ENCODE results near the gene AOPEP. TPM values are rescaled to one million over a fixed set of nuclear protein-coding genes. Genes with fewer than 3 reads are reported as not detected.
"Not testable (repeated sequence)": the region's sequence is repeated elsewhere in the genome, so short reads cannot be mapped to it uniquely, and the experiment has no call there.

AOPEP gene
- polyA plus RNA-seq, 6 donors from 2014 or later, result 5.2 to 11.8 (median 8.2) TPM

- Mint-ChIP-seq H3K9me3 (peaks cover 0 to 3% (median 0%) of the 10 kb centered on the region in 7 donors), H3K36me3 (peaks cover 15 to 30% of the 10 kb centered on the region in 2 donors), H3K4me3 (no peak overlapping the region), H3K4me1 (peaks cover 0 to 11% (median 3%) of the 10 kb centered on the region in 3 donors), H3K27ac (no peak overlapping the region), H3K27me3 (no peaks in the 10 kb centered on the region)
- ATAC-seq (ENCODE audit: low read depth in 2 of 2) (no peak), DNase-seq (no peak)
These were observed 208.4 kb downstream of the AOPEP start for GRCh38 chr9:94934816-94935328.

- no peak for ATAC-seq (ENCODE audit: low read depth in 2 of 2)
- H3K9me3 Mint-ChIP-seq, result peaks cover 0 to 3% (median 0%) of the 10 kb centered on the region in 7 donors
- H3K36me3 Mint-ChIP-seq, result peaks cover 15 to 29% of the 10 kb centered on the region in 2 donors
These were observed 208.9 kb downstream of the AOPEP start for GRCh38 chr9:94935396-94935795.

DNA sequence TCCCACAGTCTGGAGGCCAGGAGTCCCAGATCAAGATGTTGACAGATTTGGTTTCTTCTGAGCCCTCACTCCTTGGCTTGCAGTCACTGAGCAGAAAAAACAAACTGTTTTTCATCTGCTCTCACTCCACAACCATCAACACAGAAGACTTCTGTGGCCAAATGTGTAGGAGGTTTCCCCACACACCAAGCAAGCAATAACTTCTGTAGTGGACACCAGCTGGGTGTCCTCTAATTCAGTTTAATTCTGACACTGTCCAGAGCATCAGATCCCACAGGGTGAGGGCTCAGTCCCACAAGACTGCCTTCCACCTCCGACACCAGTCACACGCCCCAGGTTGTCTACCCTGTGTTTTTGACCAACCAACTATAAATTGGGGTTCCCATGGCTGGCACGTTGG is 209.9 kb downstream of the AOPEP start:
- peaks cover 0 to 3% (median 0%) of the 10 kb centered on the region in 7 donors for H3K9me3 Mint-ChIP-seq
- no peak overlapping the region for H3K4me3 Mint-ChIP-seq

More at GRCh38 chr9:94935396-94935795, 208.9 kb downstream of the AOPEP start:
- Mint-ChIP-seq H3K4me3 (no peak overlapping the region), H3K27ac (no peak overlapping the region), H3K27me3 (no peaks in the 10 kb centered on the region), H3K4me1 (peaks cover 0 to 11% (median 0%) of the 10 kb centered on the region in 3 donors)
- DNase-seq, result no peak

GRCh38 chr9:94937214-94937903 is 210.9 kb downstream of the AOPEP start:
- Mint-ChIP-seq H3K27me3 (no peaks in the 10 kb centered on the region), H3K4me3 (no peak overlapping the region), H3K9me3 (peaks cover 0 to 3% (median 0%) of the 10 kb centered on the region in 7 donors), H3K36me3 (peaks cover 10 to 29% of the 10 kb centered on the region in 2 donors), H3K27ac (no peak overlapping the region), H3K4me1 (peaks cover 0 to 11% (median 0%) of the 10 kb centered on the region in 3 donors)
- DNase-seq, result no peak
- ATAC-seq (ENCODE audit: low read depth in 2 of 2), result no peak

More for the DNA sequence above, 209.9 kb downstream of the AOPEP start:
- Mint-ChIP-seq H3K27ac (no peak overlapping the region), H3K27me3 (no peaks in the 10 kb centered on the region), H3K4me1 (peaks cover 0 to 11% (median 0%) of the 10 kb centered on the region in 3 donors), H3K36me3 (peaks cover 15 to 29% of the 10 kb centered on the region in 2 donors)
- ATAC-seq (ENCODE audit: low read depth in 2 of 2) (no peak), DNase-seq (no peak)

DNA sequence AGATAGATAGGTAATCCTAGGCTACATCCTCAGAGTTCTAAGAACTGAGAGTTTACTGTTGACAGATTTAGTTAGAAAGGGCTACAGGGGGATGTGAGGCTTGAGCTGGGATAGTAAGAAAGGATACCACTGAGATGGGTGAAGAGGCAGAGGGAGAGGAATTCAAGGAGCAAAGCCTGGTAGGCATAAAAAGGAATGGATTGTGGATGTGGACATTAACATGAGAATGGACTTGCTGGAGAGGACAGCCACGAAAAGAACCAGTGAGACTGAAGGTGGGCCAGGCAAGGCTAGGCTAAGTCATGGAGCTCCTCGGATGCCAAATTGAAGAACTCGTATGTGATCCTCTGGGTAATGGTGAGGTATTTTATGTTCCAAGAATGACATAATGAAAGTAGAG is 211.9 kb downstream of the AOPEP start:
- Mint-ChIP-seq H3K27me3 (no peaks in the 10 kb centered on the region), H3K36me3 (peaks cover 5 to 29% of the 10 kb centered on the region in 2 donors), H3K9me3 (peaks cover 0 to 3% (median 0%) of the 10 kb centered on the region in 7 donors), H3K4me3 (no peak overlapping the region), H3K27ac (no peak overlapping the region), H3K4me1 (peaks cover 0 to 11% (median 0%) of the 10 kb centered on the region in 3 donors)
- no peak for ATAC-seq (ENCODE audit: low read depth in 2 of 2)
- no peak for DNase-seq

GRCh38 chr9:94940296-94940695 is 213.8 kb downstream of the AOPEP start:
- ATAC-seq (ENCODE audit: low read depth in 2 of 2), result not testable (repeated sequence)

GRCh38 chr9:94941211-94941875 is 214.8 kb downstream of the AOPEP start:
- ATAC-seq (ENCODE audit: low read depth in 2 of 2), result no peak
- no peak for DNase-seq
- Mint-ChIP-seq H3K27me3 (no peaks in the 10 kb centered on the region), H3K9me3 (peaks cover 0 to 3% (median 0%) of the 10 kb centered on the region in 7 donors), H3K4me1 (peaks cover 0 to 5% (median 0%) of the 10 kb centered on the region in 3 donors), H3K27ac (peak overlapping the region in 1 of 6 donors; percentile 47), H3K36me3 (peaks cover 0 to 11% of the 10 kb centered on the region in 2 donors), H3K4me3 (no peak overlapping the region)

More at GRCh38 chr9:94940296-94940695, 213.8 kb downstream of the AOPEP start:
- not testable (repeated sequence) for H3K4me3 Mint-ChIP-seq, DNase-seq, H3K27me3 Mint-ChIP-seq, H3K9me3 Mint-ChIP-seq, H3K27ac Mint-ChIP-seq
- Mint-ChIP-seq H3K4me1 (peaks cover 0 to 11% (median 0%) of the 10 kb centered on the region in 3 donors), H3K36me3 (peaks cover 0 to 18% of the 10 kb centered on the region in 2 donors)

GRCh38 chr9:94944626-94945025 is 218.1 kb downstream of the AOPEP start:
- H3K27me3 Mint-ChIP-seq, result no peaks in the 10 kb centered on the region

DNA sequence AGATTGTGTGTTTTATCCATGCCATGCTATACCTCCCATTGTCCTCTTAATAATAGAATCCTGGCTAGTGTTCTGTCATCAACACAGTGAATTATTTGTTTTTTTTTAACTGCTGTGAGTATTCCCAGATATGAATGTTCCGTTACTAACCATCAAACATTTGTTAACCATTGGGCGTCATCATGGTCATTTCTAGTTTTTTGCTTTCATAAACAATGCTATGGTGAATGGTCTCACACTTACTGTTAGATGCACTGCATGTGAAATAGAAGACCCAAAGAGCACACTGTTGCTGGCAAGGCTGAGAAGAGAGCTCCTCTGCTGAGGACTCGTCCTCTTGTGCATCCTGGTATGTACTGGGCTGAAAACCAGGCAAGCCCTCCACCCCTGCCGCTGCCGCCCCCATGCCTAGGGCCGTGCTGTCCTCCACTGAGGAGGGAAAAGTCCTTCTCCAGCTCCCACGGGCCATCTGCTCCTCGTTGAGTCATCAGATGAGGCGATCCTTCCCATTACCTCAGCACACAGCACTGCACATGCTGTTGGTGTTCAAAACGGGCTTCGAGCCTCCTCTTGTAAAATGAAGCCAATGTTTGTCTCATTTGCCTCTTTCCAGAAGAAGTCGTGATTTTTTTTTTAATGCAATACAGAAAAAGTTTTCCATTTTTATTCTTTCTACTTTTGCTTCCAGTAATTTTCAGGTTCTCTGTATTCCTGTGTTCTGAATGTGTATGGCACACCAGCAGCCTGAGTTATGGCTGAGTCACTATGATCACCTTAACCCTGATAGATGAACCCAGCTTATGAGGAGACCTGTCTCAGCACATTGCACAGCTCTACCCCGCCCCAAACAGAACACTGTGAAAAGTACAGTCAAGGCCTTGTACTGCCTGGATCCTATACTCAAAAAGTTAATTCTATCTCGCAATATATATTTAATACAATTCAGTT is 219.0 kb downstream of the AOPEP start:
- H3K4me1 Mint-ChIP-seq, result peaks cover 0 to 4% (median 0%) of the 10 kb centered on the region in 3 donors
- no peak for ATAC-seq (ENCODE audit: low read depth in 2 of 2)
- H3K27me3 Mint-ChIP-seq, result no peaks in the 10 kb centered on the region
- no peak for DNase-seq
- H3K4me3 Mint-ChIP-seq, result no peak overlapping the region
- H3K9me3 Mint-ChIP-seq, result peaks cover 0 to 4% (median 0%) of the 10 kb centered on the region in 7 donors
- peaks cover 5 to 7% of the 10 kb centered on the region in 2 donors for H3K36me3 Mint-ChIP-seq
- H3K27ac Mint-ChIP-seq, result no peak overlapping the region

More at GRCh38 chr9:94944626-94945025, 218.1 kb downstream of the AOPEP start:
- Mint-ChIP-seq H3K27ac (no peak overlapping the region), H3K4me3 (no peak overlapping the region), H3K36me3 (peaks cover 5 to 7% of the 10 kb centered on the region in 2 donors), H3K4me1 (no peaks in the 10 kb centered on the region), H3K9me3 (peaks cover 0 to 4% (median 0%) of the 10 kb centered on the region in 7 donors)
- ATAC-seq (ENCODE audit: low read depth in 2 of 2), result no peak
- DNase-seq, result no peak

DNA sequence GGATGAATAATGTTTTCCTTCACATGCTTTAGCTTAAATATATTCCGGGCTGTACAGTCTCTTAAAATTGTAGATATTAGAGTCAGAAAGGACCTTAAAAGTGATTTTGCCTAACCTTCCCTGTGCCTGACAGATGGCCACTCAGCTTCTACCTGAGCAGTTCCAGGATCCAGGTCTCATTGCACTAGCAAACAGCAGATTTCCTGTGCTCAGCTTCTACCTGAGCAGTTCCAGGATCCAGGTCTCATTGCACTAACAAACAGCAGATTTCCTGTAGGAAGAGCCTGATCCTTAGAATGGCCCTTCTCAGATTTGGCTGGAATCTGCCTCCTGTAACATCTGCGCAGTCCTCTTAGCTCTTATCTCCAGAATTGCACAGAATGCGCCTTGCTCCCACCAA is 219.8 kb downstream of the AOPEP start:
- Mint-ChIP-seq H3K4me1 (peaks cover 0 to 7% (median 0%) of the 10 kb centered on the region in 3 donors), H3K27ac (no peak overlapping the region), H3K9me3 (peaks cover 0 to 4% (median 0%) of the 10 kb centered on the region in 7 donors), H3K27me3 (no peaks in the 10 kb centered on the region), H3K4me3 (no peak overlapping the region), H3K36me3 (peaks cover 5 to 7% of the 10 kb centered on the region in 2 donors)
- DNase-seq, result no peak
- no peak for ATAC-seq (ENCODE audit: low read depth in 2 of 2)

GRCh38 chr9:94948567-94949235 is 222.2 kb downstream of the AOPEP start:
- Mint-ChIP-seq H3K27ac (peak overlapping the region in 2 of 6 donors; percentile 0 to 10), H3K4me3 (no peak overlapping the region), H3K9me3 (peaks cover 0 to 4% (median 0%) of the 10 kb centered on the region in 7 donors), H3K4me1 (peaks cover 7 to 14% (median 12%) of the 10 kb centered on the region in 3 donors), H3K27me3 (no peaks in the 10 kb centered on the region), H3K36me3 (peaks cover 5 to 7% of the 10 kb centered on the region in 2 donors)
- no peak for DNase-seq
- no peak for ATAC-seq (ENCODE audit: low read depth in 2 of 2)

- DNase-seq (no peak), ATAC-seq (ENCODE audit: low read depth in 2 of 2) (no peak)
- peaks cover 0 to 4% (median 0%) of the 10 kb centered on the region in 7 donors for H3K9me3 Mint-ChIP-seq
- peak overlapping the region in 1 of 6 donors; percentile 79 for H3K27ac Mint-ChIP-seq
- no peak overlapping the region for H3K4me3 Mint-ChIP-seq
- peaks cover 5 to 7% of the 10 kb centered on the region in 2 donors for H3K36me3 Mint-ChIP-seq
- H3K27me3 Mint-ChIP-seq, result no peaks in the 10 kb centered on the region
- H3K4me1 Mint-ChIP-seq, result peaks cover 7 to 14% (median 12%) of the 10 kb centered on the region in 3 donors
These were observed 222.9 kb downstream of the AOPEP start for GRCh38 chr9:94949370-94949769.
